Body of pancreas (tissue), 4 donors: ENCODE data around the gene GALNT8. TPM values are rescaled to one million over a fixed set of nuclear protein-coding genes. Genes with fewer than 3 reads are reported as not detected.

Experiments
- ATAC-seq: fragments of 150-250 bp; one replicate; pipeline ENCODE4 v1.9.1; 2016
- DNase-seq, 4 donors: peaks; one replicate each; pipeline ENCODE4 v3.0.0-alpha.2; 2019
- H3K27ac ChIP-seq, 4 donors: fragments of 200-600 bp; sonication (generic); 1 replicate in 3 of 4; 2 replicates in 1 of 4; pipeline versions ENCODE4 v1.5.1 to v1.6.1; 2016 to 2019; ENCODE audit warnings: mild to moderate bottlenecking in 1 of 4, mixed read lengths in 1 of 4, moderate library complexity in 1 of 4
- H3K27me3 ChIP-seq, 2 donors: fragments of 200-600 bp; sonication (generic); one replicate each; pipeline ENCODE4 v1.6.0; 2016; ENCODE audit warnings: mild to moderate bottlenecking in 1 of 2
- H3K36me3 ChIP-seq, 2 donors: fragments of 200-600 bp; sonication (generic); replicated peaks in 1 of 2; 2 replicates each; pipeline ENCODE4 v1.5.1; 2016; ENCODE audit warnings: low read depth in 2 of 2; ENCODE audit not compliant: insufficient read depth in 1 of 2
- H3K4me1 ChIP-seq: fragments of 200-600 bp; sonication (generic); one replicate; pipeline ENCODE4 v1.6.0; 2016
- H3K4me3 ChIP-seq, 2 donors: fragments of 200-600 bp; sonication (generic); 1 replicate in 1 of 2; 2 replicates in 1 of 2; pipeline ENCODE4 v1.5.1; 2016 to 2019
- H3K9me3 ChIP-seq, 3 donors: fragments of 200-600 bp; sonication (generic); 1 replicate in 2 of 3; 2 replicates in 1 of 3; pipeline ENCODE4 v1.5.1; 2016
- POLR2A ChIP-seq, 3 donors: fragments of 450-650 bp; IDR thresholded peaks; one replicate each; pipeline ENCODE4 v1.6.1; 2016; ENCODE audit warnings: antibody characterized with exemption in 3 of 3, mild to moderate bottlenecking in 2 of 3
- WGBS, 2 donors: methylation state at CpG; one replicate each; pipeline ENCODE4 v1.1.5; 2017; 5-methylcytosine and 5-hydroxymethylcytosine counted together
- intact Hi-C: fragments of 100-400 bp; cut with DNase I; formaldehyde crosslinking; loops from one replicate; pipeline ENCODE4 v1.15.1; 2023
- total RNA-seq, 2 donors: library from RNA; depleted of rRNA; stranded (reverse); fragments of >200 nt; gene quantifications; one replicate each; pipeline ENCODE4 v1.1.0, GENCODE V29; 2016
- TF ChIP-seq, protein P1 (sequence below), 7 experiments: fragments of 450-650 bp in 4 of 7; fragments of 200-600 bp in 3 of 7; sonication (generic) in 3 of 7; IDR thresholded peaks; one replicate each; pipeline ENCODE4 v1.5.1; 2016 to 2019; ENCODE audit warnings: antibody characterized with exemption in 7 of 7

Gene GALNT8, protein sequence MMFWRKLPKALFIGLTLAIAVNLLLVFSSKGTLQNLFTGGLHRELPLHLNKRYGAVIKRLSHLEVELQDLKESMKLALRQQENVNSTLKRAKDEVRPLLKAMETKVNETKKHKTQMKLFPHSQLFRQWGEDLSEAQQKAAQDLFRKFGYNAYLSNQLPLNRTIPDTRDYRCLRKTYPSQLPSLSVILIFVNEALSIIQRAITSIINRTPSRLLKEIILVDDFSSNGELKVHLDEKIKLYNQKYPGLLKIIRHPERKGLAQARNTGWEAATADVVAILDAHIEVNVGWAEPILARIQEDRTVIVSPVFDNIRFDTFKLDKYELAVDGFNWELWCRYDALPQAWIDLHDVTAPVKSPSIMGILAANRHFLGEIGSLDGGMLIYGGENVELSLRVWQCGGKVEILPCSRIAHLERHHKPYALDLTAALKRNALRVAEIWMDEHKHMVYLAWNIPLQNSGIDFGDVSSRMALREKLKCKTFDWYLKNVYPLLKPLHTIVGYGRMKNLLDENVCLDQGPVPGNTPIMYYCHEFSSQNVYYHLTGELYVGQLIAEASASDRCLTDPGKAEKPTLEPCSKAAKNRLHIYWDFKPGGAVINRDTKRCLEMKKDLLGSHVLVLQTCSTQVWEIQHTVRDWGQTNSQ
- total RNA-seq, result 1 to 10 TPM in 1 of 2 donors, under 1 TPM in 1; 0.52 to 1.3 TPM

DNA sequence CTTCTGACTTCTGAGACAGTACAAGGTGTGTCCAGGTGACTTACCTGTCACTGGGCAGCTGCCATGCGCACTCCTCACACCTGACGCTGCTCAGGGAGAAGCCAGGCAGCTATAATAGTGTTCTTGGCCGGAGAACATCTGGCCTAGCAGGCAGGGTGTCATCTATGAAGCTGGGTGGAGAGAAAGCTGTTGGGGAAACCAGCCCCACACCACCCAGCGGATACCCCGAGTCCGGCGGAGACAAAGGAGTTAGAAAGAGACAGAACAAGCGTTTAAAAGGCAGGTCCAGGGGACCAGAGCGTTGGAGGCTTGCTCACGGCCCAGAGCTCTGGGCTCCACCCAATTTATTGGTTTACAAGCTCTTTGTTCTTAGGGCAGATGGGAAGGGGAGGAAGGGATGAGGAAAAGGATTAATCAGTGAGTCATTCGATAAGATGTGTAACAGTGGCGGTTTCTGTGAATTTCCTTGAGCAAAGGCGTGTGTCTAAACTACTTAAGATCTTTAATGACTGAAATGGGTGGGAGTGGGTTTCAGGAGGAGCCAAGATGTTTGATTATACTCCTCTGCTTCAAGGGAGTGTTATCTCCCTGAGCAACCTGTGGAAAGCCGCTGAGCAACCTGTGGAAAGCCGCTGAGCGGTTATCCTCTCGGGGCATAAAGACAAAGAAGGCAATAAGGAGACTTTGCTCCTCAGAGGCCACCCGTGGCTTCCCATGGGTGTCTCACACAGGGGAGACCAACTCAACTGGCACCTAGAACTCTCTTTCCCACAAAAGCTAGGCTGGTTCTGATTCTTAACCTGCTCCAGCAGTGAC, at the start of gene GALNT8:
Gene GALNT8, plus strand, starts transcription at position 580 of the 816 bp plus-strand sequence. CDS start 278 bp downstream, outside the sequence.
- WGBS, 2 donors, result 62 to 69% methylated on average over 18 of the region's 18 CpGs
- Histone ChIP-seq H3K9me3 (no peaks in the 10 kb centered on the region), H3K27me3 (no peaks in the 10 kb centered on the region), H3K27ac (no peak within 1 kb of the TSS), H3K4me1 (no peaks in the 10 kb centered on the region), H3K4me3 (no peak within 1 kb of the TSS), H3K36me3 (no peaks in the 10 kb centered on the region)
- TF ChIP-seq, protein P1, sequence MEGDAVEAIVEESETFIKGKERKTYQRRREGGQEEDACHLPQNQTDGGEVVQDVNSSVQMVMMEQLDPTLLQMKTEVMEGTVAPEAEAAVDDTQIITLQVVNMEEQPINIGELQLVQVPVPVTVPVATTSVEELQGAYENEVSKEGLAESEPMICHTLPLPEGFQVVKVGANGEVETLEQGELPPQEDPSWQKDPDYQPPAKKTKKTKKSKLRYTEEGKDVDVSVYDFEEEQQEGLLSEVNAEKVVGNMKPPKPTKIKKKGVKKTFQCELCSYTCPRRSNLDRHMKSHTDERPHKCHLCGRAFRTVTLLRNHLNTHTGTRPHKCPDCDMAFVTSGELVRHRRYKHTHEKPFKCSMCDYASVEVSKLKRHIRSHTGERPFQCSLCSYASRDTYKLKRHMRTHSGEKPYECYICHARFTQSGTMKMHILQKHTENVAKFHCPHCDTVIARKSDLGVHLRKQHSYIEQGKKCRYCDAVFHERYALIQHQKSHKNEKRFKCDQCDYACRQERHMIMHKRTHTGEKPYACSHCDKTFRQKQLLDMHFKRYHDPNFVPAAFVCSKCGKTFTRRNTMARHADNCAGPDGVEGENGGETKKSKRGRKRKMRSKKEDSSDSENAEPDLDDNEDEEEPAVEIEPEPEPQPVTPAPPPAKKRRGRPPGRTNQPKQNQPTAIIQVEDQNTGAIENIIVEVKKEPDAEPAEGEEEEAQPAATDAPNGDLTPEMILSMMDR (IDR thresholded peaks at IDR 0.05), result no peak
- no peak for TF ChIP-seq POLR2A (IDR thresholded peaks at IDR 0.05)
- no peak for DNase-seq
- intact Hi-C loops, result no loop called here
- ATAC-seq, result no peak

DNA sequence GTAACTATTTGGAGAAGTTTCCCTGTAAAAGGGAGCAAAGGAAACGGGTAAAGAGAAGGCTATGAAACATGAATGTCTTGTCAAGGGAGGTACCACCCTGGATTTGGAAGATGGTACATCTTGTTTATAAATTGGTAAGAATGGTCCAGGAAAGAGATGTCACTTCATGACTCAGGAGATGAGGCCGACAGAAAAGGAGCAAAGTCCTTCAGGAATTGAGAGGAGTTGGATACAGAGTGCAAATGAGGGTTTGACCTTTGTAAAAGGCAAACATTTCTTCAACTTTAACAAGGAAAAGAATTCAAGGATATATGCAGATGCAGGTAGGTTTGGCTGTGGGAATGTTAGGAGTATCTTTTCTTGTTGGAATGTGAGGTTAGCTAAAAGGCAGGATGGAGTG, 40.5 kb upstream of the GALNT8 start:
- intact Hi-C loops, result no loop called here
- WGBS, 2 donors, result 62 to 71% methylated on average over 2 of the region's 2 CpGs
- ATAC-seq, result no peak

DNA sequence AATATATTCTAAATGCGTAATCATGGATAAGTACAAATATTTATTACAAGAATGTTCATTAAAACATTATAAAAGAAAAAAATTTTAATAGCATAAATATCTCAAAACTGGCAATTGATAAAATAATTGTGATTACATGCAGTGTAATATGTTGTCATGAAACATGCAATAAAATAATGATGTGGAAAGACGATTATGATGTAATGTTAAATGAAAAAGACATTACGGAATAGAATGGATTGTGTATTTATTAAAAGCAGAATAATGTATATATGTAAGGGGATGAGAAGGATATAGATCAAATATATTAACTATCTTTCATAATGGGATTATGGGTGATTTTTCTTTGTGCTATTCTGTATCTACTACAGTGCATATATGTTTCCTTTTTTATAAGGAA, 38.5 kb upstream of the GALNT8 start:
- no peak for TF ChIP-seq POLR2A (IDR thresholded peaks at IDR 0.05)
- peaks cover 0 to 18% of the 10 kb centered on the region in 2 donors for H3K36me3 ChIP-seq

More for the DNA sequence above, 40.5 kb upstream of the GALNT8 start:
- TF ChIP-seq, protein P1 (IDR thresholded peaks at IDR 0.05), result no peak
- TF ChIP-seq POLR2A (IDR thresholded peaks at IDR 0.05), result no peak
- Histone ChIP-seq H3K4me1 (no peaks in the 10 kb centered on the region), H3K9me3 (no peaks in the 10 kb centered on the region), H3K27ac (no peak overlapping the region), H3K36me3 (peaks cover 0 to 8% of the 10 kb centered on the region in 2 donors), H3K4me3 (no peak overlapping the region), H3K27me3 (no peaks in the 10 kb centered on the region)
- no peak for DNase-seq

DNA sequence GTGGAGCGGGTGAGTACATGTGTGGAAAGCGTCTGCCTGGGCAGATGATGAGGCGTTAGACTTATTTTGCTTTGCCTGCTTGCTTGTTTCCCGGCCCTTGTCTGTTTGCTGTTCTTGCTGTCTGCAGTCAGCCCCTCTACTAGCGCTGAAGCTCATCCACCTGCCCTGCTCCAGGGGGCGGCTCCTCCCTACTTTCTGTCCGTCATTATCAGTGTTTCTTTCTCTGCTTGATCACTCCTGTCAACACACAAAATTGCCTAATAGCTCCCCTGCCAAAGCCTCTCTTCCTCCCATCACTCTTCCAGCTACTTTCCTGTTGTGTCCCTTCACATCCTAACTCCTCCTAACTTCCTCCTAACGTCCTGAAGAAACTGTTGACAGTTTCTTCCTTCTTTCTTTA, 34.9 kb upstream of the GALNT8 start:
- Histone ChIP-seq H3K36me3 (peaks cover 0 to 24% of the 10 kb centered on the region in 2 donors), H3K4me3 (no peak overlapping the region), H3K9me3 (no peaks in the 10 kb centered on the region), H3K4me1 (no peaks in the 10 kb centered on the region), H3K27me3 (no peaks in the 10 kb centered on the region), H3K27ac (no peak overlapping the region)
- DNase-seq (no peak), ATAC-seq (no peak)
- intact Hi-C loops, result no loop called here
- 85 to 91% methylated on average over 8 of the region's 8 CpGs for WGBS, 2 donors
- TF ChIP-seq POLR2A (IDR thresholded peaks at IDR 0.05), result no peak
- TF ChIP-seq, protein P1 (IDR thresholded peaks at IDR 0.05), result no peak

More for the DNA sequence above, 38.5 kb upstream of the GALNT8 start:
- intact Hi-C loops, result no loop called here
- no peaks in the 10 kb centered on the region for H3K27me3 ChIP-seq
- no peak overlapping the region for H3K27ac ChIP-seq
- WGBS, 2 donors, result 80 to 94% methylated on average over 3 of the region's 3 CpGs
- no peak overlapping the region for H3K4me3 ChIP-seq
- no peak for DNase-seq
- no peak for ATAC-seq
- H3K9me3 ChIP-seq, result no peaks in the 10 kb centered on the region
- no peaks in the 10 kb centered on the region for H3K4me1 ChIP-seq

DNA sequence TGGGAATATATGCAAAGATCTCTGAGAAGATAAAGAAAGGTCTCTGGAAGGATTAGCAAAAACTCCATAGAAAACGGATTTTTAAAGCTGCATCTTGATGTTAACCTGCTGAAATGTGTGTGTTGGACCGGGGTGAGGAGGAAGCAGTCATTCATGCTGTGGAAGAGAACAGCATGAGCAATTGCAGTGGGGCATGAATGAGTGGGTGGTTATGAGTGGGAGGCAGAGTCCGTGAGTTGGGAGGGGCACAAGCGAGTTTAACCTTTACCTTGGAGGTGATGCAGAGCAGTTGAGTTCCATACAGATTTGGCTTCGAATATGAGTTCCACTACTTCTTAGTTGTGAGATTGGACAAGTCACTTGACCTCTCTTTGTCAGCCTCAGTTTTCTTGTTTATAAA, 29.4 kb upstream of the GALNT8 start:
- H3K36me3 ChIP-seq, result peaks cover 0 to 11% of the 10 kb centered on the region in 2 donors
- ATAC-seq (no peak), DNase-seq (no peak)
- no peaks in the 10 kb centered on the region for H3K4me1 ChIP-seq
- no peaks in the 10 kb centered on the region for H3K9me3 ChIP-seq
- TF ChIP-seq, protein P1 (IDR thresholded peaks at IDR 0.05), result no peak
- no peak for TF ChIP-seq POLR2A (IDR thresholded peaks at IDR 0.05)
- H3K27ac ChIP-seq, result no peak overlapping the region
- 93 to 98% methylated on average over 5 of the region's 5 CpGs for WGBS, 2 donors
- no peaks in the 10 kb centered on the region for H3K27me3 ChIP-seq
- intact Hi-C loops, result no loop called here
- no peak overlapping the region for H3K4me3 ChIP-seq
